ENCODE data around the gene TENM4.

DNA sequence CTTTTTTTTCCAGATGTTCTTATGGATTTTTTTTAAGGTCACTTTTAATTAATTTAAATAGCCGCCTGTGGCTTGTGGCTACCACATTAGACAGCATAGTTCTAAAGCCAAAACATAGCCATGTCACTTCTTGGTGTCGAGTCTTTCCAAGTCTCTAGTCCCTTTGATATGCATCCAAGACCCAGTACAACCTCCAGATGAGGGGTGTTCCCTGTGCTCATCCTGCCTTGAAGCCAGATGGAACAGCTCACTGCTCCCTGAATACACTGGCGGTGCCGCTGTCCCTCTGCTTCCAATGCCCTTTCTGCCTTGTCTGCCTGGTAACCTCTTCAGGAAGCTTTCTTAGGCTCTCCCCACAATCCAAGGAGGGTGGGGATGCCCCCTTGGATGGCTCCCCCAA lies 338.0 kb downstream of the TENM4 start:
- TF ChIP-seq, protein P1, sequence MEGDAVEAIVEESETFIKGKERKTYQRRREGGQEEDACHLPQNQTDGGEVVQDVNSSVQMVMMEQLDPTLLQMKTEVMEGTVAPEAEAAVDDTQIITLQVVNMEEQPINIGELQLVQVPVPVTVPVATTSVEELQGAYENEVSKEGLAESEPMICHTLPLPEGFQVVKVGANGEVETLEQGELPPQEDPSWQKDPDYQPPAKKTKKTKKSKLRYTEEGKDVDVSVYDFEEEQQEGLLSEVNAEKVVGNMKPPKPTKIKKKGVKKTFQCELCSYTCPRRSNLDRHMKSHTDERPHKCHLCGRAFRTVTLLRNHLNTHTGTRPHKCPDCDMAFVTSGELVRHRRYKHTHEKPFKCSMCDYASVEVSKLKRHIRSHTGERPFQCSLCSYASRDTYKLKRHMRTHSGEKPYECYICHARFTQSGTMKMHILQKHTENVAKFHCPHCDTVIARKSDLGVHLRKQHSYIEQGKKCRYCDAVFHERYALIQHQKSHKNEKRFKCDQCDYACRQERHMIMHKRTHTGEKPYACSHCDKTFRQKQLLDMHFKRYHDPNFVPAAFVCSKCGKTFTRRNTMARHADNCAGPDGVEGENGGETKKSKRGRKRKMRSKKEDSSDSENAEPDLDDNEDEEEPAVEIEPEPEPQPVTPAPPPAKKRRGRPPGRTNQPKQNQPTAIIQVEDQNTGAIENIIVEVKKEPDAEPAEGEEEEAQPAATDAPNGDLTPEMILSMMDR (IDR thresholded peaks at IDR 0.05; ENCODE audit: poor library complexity, severe bottlenecking), result no peak
- no peak for TF ChIP-seq TAF1 (IDR thresholded peaks at IDR 0.05; ENCODE audit: low read depth)
